Stimulated activated naive CD8-positive, alpha-beta T cell treated with anti-CD3 and anti-CD28 coated beads, Interleukin-15, amount 100 ng/mL, for 72 hours (primary cell): Measurements from ENCODE around the gene MAX.
A peak's percentile ranks its signal among the peaks of the same experiment; 100 is the strongest.

Experiments used
- ATAC-seq: fragments of 150-1000 bp; cut with Tn5 transposase; 2 replicates; pipeline ENCODE4 v1.10.0; 2021; ENCODE audit warnings: mild to moderate bottlenecking, moderate library complexity
- DNase-seq, 2 donors: peaks; one replicate each; pipeline ENCODE4 v3.0.0; 2021 to 2022
- H3K27ac Mint-ChIP-seq, 2 donors: one replicate each; pipeline ENCODE4 v1.8.0; 2022; ENCODE audit warnings: mild to moderate bottlenecking in 2 of 2, mixed read lengths in 2 of 2, moderate library complexity in 2 of 2
- H3K27me3 Mint-ChIP-seq: one replicate; pipeline ENCODE4 v1.8.0; 2022; ENCODE audit warnings: mixed read lengths
- H3K4me1 Mint-ChIP-seq: one replicate; pipeline ENCODE4 v1.8.0; 2022; ENCODE audit warnings: mild to moderate bottlenecking, mixed read lengths
- H3K4me3 Mint-ChIP-seq, 2 donors: one replicate each; pipeline ENCODE4 v1.8.0; 2022; ENCODE audit warnings: mild to moderate bottlenecking in 2 of 2, mixed read lengths in 2 of 2, moderate library complexity in 1 of 2
- H3K9me3 Mint-ChIP-seq, 2 donors: one replicate each; pipeline ENCODE4 v1.8.0; 2022; ENCODE audit warnings: mixed read lengths in 2 of 2

The MAX gene

DNA sequence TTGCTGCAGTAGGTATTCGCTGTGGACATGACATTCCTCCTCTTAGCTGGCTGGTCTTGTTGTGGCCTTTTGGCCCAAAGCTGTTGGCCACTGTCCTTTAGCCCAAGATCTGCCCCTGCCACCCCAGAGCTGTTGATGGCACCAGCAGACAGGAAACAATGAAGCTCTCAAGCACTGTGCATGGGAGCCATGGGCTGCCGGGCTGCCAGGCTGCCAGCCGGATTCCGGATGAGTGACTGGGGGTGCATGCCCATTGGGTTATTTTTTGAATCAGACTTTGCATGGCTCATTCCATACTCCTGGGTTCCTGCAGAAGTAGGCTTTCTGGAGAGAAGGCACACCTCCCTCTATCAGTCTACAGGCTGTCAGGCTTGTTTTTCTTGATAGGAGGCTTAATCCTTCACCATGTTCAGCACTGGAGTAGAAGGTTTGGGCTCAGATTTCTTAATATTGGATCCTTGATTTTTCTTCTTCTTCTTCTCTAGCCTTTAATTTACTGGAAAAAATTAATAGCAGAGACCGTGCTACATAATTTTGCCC, 32.4 kb downstream of the MAX start:
- Mint-ChIP-seq H3K9me3 (no peaks in the 10 kb centered on the region), H3K27ac (no peak overlapping the region), H3K4me3 (no peak overlapping the region), H3K4me1 (peaks cover 14% of the 10 kb centered on the region), H3K27me3 (no peaks in the 10 kb centered on the region)
- ATAC-seq: no peak
- no peak for DNase-seq

DNA sequence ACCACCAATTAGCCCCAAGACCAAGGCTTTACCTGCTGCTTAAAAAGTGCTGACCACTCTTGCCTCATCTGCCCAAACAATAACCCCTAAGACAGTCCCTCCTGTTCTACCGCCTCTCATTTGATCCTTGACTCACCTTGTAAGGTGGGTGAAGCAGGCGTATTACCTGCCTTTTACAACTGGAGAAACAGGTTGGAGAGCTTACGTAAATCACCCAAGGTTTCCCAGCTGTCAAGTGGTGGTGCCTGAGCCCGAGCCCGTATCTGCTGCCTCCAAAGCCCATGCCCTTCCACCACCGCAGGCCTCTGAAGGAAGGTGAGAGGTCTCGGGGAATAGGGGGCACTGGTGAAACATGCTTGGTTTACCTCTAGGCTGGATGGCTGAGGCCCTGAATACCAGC, 36.6 kb downstream of the MAX start:
- no peak overlapping the region for H3K27ac Mint-ChIP-seq
- H3K27me3 Mint-ChIP-seq: no peaks in the 10 kb centered on the region
- H3K4me3 Mint-ChIP-seq: no peak overlapping the region
- no peaks in the 10 kb centered on the region for H3K9me3 Mint-ChIP-seq
- H3K4me1 Mint-ChIP-seq: no peaks in the 10 kb centered on the region
- no peak for ATAC-seq
- no peak for DNase-seq

DNA sequence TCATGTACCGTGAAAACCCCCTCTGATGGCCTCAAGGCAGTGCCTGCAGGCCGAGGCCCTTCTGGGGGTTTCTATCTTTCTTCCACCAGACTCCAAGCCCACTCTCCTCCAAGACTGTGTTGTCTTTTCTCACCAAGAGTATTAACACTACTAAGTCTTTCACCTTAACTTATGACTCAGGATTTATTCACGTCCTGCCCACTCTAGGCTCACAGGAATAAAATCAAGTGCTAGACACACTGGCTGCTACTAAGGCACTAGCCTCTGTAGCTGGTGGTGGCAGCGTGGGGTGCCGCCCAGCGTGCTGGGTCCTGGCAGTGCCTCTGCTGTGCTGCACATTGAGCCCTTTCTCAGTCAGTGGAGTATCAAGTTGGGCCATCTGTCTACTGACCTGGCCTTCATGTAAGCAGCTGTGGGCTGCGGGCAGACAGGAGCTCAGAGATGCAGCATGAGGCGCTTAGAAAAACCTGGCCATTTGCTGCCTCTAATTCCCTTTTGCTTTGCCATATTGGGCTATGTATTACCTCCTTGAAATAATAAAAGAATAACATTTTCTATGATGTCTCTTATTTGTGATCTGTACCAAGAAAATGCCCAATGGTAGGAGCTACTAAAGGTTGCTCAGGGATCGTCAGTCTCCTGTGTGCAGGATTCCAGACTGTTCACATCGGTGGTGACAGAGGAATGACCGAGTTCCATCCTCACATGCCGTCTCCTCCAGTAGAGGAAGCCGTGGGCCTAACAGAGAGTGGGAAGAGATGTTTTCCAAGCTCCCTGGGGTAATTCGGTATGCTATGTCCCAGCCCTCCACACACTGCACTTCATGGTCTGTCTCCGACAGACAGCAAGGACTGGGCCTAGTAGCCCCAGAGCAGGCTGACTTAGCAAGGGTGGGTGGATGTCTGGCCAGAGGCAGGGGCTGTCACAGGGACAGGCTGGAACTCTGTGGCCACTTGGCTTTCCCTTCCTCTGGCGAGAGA, 39.9 kb downstream of the MAX start:
- DNase-seq: no peak
- H3K9me3 Mint-ChIP-seq: no peaks in the 10 kb centered on the region
- H3K4me1 Mint-ChIP-seq: no peaks in the 10 kb centered on the region
- ATAC-seq: no peak
- H3K27ac Mint-ChIP-seq: no peak overlapping the region
- no peak overlapping the region for H3K4me3 Mint-ChIP-seq
- no peaks in the 10 kb centered on the region for H3K27me3 Mint-ChIP-seq

- H3K27ac Mint-ChIP-seq: no peak overlapping the region
- H3K9me3 Mint-ChIP-seq: no peaks in the 10 kb centered on the region
- no peak for DNase-seq
- no peaks in the 10 kb centered on the region for H3K27me3 Mint-ChIP-seq
- ATAC-seq: no peak
- no peaks in the 10 kb centered on the region for H3K4me1 Mint-ChIP-seq
- H3K4me3 Mint-ChIP-seq: no peak overlapping the region
Observed at GRCh38 chr14:65057695-65058094, 44.6 kb downstream of the MAX start.

DNA sequence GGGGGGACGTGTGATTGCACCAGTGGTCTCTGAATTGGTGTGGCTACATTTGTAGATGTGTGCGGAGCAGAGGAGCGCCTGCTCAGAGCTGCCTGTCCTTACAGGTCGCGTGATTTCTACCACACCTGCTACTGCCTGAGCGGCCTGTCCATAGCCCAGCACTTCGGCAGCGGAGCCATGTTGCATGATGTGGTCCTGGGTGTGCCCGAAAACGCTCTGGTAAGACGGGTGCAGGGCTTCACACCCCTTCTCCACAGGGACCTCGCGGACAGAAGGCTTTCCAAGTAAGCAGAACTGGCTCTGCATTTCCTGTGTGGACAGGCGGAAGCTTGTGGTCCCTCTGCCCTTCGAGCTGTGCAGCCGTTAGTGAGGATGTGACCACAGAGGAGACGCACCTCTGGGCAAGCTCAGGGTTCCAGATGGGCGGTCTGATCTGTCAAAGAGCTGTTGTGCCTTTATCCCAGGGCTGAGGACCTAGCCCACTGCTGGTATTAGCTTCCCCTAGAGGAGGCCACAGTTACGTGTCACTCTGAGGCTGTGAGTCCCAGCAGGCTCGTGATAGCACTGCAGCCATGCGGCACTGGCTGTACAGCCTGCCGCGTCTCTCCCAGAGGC, 47.7 kb downstream of the MAX start:
- no peaks in the 10 kb centered on the region for H3K27me3 Mint-ChIP-seq
- no peaks in the 10 kb centered on the region for H3K9me3 Mint-ChIP-seq
- H3K4me1 Mint-ChIP-seq: no peaks in the 10 kb centered on the region
- ATAC-seq: no peak
- DNase-seq: no peak
- no peak overlapping the region for H3K4me3 Mint-ChIP-seq
- H3K27ac Mint-ChIP-seq: no peak overlapping the region

- Mint-ChIP-seq H3K9me3 (no peaks in the 10 kb centered on the region), H3K27ac (no peak overlapping the region), H3K4me1 (no peaks in the 10 kb centered on the region), H3K27me3 (no peaks in the 10 kb centered on the region), H3K4me3 (no peak overlapping the region)
- no peak for ATAC-seq
- no peak for DNase-seq
Observed at GRCh38 chr14:65053466-65053865, 48.9 kb downstream of the MAX start.

DNA sequence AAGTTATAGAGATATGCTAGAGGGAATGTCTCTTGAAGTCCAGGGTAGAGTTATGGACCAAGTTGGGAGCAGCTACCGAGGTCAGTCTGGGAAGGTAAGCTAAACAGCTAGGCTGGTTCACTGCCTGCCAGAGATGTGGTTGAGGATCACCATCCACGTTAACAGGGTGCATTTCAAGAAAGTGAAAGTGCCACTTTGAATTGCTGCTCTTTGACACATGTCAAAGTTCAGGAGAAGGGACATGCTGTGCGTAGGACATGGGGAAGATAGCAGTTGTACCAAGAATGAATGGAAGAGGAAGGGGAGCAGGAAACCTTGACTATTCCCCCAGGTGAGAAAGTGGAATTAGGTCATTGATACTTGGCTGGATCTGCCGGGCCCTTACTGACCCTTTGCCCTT, 49.5 kb downstream of the MAX start:
- Mint-ChIP-seq H3K4me1 (peaks cover 1% of the 10 kb centered on the region), H3K27ac (peak overlapping the region in 1 of 2 donors; percentile 29), H3K27me3 (no peaks in the 10 kb centered on the region), H3K9me3 (no peaks in the 10 kb centered on the region), H3K4me3 (no peak overlapping the region)
- DNase-seq: no peak
- ATAC-seq: no peak

GRCh38 chr14:65045709-65046108, 56.6 kb downstream of the MAX start:
- ATAC-seq (no peak), DNase-seq (no peak)

DNA sequence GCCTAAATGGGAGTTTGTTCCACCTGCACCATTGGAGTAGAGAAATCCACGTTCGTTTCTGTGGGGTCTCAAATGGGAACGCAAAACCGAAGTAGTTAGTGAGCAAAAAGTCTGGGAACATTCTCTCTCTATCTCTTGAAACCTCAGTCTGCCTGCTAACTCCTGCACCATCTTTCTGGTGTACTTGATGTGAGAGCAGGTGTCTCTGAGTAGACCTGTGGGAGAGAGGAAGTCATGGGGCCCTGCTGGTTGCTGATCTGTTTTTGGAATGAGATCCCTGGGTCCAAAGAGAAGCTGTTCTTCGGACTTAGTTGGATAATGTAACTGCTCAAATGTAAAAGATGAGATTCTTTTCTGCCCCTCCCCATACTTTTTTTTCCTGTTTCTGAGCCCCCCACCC, 57.3 kb downstream of the MAX start:
- DNase-seq: no peak
- H3K9me3 Mint-ChIP-seq: no peaks in the 10 kb centered on the region
- ATAC-seq: no peak
- no peaks in the 10 kb centered on the region for H3K27me3 Mint-ChIP-seq
- peaks cover 17% of the 10 kb centered on the region for H3K4me1 Mint-ChIP-seq
- H3K27ac Mint-ChIP-seq: no peak overlapping the region
- H3K4me3 Mint-ChIP-seq: no peak overlapping the region

More at GRCh38 chr14:65045709-65046108, 56.6 kb downstream of the MAX start:
- Mint-ChIP-seq H3K4me1 (peaks cover 17% of the 10 kb centered on the region), H3K4me3 (no peak overlapping the region), H3K27ac (peak overlapping the region in 1 of 2 donors; percentile 78), H3K27me3 (no peaks in the 10 kb centered on the region), H3K9me3 (no peaks in the 10 kb centered on the region)

- H3K27ac Mint-ChIP-seq: no peak overlapping the region
- no peaks in the 10 kb centered on the region for H3K27me3 Mint-ChIP-seq
- no peak for DNase-seq
- peaks cover 17% of the 10 kb centered on the region for H3K4me1 Mint-ChIP-seq
- no peaks in the 10 kb centered on the region for H3K9me3 Mint-ChIP-seq
- H3K4me3 Mint-ChIP-seq: no peak overlapping the region
- ATAC-seq: peak; percentile 48
Observed at GRCh38 chr14:65044596-65044959, 57.7 kb downstream of the MAX start.

GRCh38 chr14:65043893-65044595, 58.3 kb downstream of the MAX start:
- no peak for DNase-seq
- Mint-ChIP-seq H3K4me3 (no peak overlapping the region), H3K27me3 (no peaks in the 10 kb centered on the region), H3K9me3 (no peaks in the 10 kb centered on the region), H3K27ac (peak overlapping the region in 1 of 2 donors; percentile 16), H3K4me1 (peaks cover 17% of the 10 kb centered on the region)
- peak; percentile 7 for ATAC-seq

- Mint-ChIP-seq H3K27me3 (no peaks in the 10 kb centered on the region), H3K4me3 (no peak overlapping the region), H3K9me3 (no peaks in the 10 kb centered on the region), H3K27ac (no peak overlapping the region), H3K4me1 (peaks cover 16% of the 10 kb centered on the region)
- no peak for DNase-seq
- ATAC-seq: no peak
Observed at GRCh38 chr14:65042731-65043372, 59.5 kb downstream of the MAX start.

- Mint-ChIP-seq H3K4me3 (no peak overlapping the region), H3K27me3 (no peaks in the 10 kb centered on the region)
Observed at GRCh38 chr14:65042296-65042695, 60.0 kb downstream of the MAX start.

DNA sequence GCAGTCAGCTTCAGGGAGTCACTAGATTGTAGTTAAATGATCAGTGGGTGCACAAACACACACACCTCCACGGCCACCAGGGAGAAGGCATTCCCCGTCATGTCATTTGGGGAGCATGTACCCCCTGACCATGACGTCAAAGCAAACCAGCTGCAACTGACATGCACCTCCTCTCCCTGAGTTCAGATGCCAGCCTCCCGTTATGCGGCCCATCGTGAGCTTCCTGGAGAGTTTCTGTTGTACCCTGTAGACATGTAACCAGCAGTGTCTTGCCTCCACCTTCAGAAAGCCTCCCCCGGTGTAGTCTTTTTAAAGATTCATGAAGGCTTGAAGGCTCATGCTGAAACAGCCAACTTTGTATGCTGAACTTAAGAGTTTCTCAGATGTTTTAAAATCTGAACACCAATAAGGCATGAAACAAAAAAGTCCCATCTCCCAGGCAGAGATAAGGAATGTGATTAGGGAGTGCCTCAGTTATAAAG, 60.8 kb downstream of the MAX start:
- no peaks in the 10 kb centered on the region for H3K27me3 Mint-ChIP-seq
- no peak overlapping the region for H3K4me3 Mint-ChIP-seq
- no peak for DNase-seq
- H3K4me1 Mint-ChIP-seq: peaks cover 8% of the 10 kb centered on the region
- no peak for ATAC-seq
- H3K27ac Mint-ChIP-seq: no peak overlapping the region
- no peaks in the 10 kb centered on the region for H3K9me3 Mint-ChIP-seq

More at GRCh38 chr14:65042296-65042695, 60.0 kb downstream of the MAX start:
- H3K27ac Mint-ChIP-seq: peak overlapping the region in 1 of 2 donors; percentile 83
- DNase-seq (no peak), ATAC-seq (no peak)
- H3K4me1 Mint-ChIP-seq: peaks cover 10% of the 10 kb centered on the region
- no peaks in the 10 kb centered on the region for H3K9me3 Mint-ChIP-seq
